Stimulated activated CD4-positive, alpha-beta T cell treated with anti-CD3 and anti-CD28 coated beads, Interleukin-4, amount 100 ng/mL, for 24 hours (primary cell): ENCODE data around the gene L3MBTL3.

Source experiments
- DNase-seq: peaks from one replicate; pipeline ENCODE4 v3.0.0-alpha.2; 2020

The L3MBTL3 gene

DNA sequence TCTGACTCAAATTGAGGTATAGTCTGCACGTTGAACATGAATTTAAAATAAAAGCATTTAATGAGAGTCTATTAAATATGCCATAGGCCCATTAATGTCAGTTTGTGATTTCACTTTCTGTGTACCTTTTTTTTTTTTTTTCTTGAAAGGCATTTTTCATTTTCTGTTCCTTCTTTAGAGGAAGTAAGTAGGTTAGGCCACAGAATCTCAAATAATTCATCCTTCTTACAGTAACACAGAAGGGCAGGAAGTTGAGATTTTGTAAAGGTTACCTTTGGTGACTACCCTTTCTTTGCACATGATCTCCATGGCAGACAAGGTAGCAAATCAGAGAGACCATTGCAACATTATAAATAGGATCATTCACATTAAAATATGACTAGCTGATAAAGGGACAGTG lies 9.6 kb downstream of the L3MBTL3 start:
- no peak for DNase-seq

DNA sequence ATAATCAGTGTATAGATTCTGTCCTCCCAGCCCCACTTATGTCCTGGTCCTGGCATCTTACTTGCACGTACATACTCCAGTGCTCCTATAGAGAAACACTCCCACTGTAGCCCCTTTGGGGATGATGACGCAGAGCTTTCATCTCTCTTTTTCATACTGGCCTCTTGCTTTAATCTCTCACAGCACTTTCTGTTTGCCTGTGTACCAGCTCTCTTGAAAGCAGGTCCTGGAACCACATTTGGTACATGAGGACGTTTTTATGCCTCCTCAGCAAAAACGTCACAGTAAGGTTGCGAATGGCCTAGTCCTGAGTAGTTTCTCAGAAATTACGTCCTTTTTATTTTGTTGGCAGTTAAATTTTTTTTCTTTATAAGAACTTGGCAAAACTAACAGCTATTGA lies 10.8 kb downstream of the L3MBTL3 start:
- peak; percentile 29 for DNase-seq

DNA sequence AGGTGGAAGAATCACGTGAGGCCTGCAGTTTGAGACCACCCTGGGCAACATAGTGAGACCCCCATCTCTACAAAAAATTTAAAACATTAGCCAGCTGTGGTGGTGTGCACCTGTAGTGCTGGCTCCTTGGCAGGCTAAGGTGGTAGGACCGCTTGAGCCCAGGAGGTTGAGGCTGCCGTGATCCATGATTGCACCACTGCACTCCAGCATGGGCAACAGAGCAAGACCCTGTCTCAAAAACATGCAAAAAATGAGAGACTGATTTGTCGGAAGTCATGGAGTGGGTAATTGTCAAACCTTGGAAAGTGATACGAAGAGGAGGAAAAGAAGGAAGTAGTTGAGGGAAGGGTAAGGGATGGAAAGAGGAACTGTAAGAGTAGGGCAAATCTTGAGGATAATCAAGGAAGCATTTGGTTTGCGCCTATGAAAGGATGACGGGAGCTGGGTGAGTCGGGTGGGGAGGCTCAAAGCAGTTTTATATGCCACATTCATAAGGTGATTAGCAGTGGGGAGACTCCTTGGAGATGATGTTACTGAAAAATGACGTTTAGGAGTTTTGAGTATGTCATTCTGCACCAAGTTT lies 14.5 kb downstream of the L3MBTL3 start:
- no peak for DNase-seq

DNA sequence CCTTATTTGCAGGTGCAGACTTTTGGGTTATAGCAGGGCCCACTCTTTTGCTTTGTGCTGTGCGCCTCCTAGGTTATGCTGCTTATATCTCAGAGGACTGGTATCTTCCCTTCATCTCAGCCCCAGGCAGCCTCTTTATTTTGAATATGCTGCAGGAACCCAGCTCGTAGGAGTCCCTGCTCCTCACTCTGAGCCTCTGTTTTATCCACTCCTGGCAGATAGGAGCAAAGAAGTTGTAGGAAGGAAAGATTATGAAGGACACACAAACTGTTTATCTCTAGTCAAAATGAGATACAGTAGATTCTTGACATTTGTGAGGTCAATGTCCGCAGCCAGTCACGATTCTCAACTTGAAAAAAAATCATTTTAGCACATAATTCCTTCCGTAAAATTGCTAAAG lies 15.6 kb downstream of the L3MBTL3 start:
- DNase-seq, result no peak

DNA sequence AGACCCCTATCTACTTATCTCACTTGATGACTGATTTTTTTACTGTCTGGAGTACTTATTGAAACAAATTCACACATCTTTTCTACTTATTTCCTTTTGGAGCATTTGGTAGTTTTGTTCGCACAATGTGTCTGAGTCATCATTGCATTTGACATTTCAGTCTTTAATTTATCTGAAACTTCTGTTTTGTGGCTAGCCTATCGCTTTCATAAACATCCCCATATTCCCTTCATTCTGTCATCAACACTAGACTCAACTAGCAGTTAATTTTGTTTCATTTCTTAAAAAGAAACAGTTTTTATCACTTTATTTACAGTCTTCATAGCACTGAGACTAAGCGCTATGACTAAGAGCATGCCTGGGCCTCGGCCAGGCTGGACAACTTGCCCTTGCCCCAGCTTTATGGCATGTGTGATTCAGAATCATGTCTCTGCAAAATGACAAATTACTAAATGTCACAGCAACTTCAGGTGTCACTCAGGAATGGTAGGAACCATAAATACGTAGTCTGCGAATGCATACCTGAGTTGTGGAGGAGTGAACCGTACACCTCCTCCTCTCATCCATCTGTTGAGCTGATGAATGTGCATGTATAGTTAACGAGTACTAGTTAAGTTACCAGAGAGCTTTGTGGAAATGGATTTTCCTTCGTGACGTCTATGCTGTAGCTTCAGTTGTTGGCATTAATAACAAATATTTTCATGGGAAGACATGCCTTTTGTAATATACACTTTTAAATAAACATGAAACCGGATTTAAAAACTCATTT lies 16.2 kb downstream of the L3MBTL3 start:
- peak; percentile 28 for DNase-seq

DNA sequence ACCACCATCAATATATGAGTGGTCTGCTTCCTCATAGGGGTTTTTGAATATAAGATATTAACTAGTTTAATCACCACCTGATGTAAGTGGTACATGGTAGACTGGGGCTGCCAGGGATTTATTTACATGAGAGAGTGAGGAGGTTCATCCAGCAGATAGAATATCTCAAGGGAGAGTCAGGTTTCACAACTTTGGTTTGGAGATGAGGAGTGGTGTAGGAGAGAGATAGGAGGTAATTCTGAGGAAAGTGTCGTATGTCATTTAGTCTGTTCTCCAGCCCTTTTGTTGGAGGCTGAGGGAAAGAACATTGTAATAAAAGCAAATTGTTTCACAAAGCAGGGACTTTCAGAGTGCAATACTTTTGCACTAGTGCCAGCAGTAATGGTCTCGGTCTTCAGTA lies 16.8 kb downstream of the L3MBTL3 start:
- no peak for DNase-seq

DNA sequence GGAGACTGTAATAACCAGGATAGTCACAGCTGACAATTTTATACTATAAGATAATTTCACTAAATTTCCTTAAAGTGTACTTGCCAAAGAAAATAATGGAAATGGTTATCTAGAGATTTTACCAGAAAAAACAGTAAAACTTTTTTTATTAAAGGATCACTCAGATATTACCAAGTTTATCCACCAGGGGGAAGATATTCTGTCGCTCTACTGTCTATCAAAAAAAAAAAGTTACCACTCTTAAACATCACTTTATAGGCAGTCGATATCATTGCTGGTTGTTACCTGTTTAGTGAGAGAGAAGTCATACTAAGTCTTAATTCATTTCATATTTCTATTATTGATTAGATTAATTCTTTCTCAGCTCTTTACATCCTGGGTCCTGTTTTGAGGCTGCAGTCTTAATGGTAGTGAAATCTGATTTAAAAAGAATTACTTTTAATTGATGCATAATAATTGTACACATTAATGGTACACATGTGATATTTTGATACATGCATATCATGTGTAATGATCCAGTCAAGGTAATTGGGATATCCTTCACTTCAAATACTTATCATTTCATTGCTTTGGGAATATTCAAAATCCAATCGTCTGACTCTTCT lies 18.9 kb downstream of the L3MBTL3 start:
- DNase-seq, result no peak

DNA sequence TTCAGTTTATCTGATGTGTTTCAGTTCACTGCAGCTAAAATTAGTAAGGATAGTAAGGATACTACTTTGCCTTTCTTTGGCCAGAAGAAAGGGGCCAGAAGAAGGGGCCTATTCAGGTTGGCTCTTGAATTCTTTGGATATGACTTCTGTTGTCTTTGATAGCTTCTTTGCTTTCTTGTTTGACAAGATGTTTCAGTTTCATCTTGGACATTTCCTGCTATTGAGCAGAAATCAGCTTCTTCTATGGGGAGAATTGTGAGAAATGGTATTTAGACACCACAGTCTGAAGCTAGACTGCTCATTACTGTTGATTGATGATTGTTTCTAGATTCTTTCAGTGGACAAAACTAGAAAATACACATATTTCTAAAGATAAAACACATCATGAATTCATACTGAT lies 23.2 kb downstream of the L3MBTL3 start:
- DNase-seq, result no peak

DNA sequence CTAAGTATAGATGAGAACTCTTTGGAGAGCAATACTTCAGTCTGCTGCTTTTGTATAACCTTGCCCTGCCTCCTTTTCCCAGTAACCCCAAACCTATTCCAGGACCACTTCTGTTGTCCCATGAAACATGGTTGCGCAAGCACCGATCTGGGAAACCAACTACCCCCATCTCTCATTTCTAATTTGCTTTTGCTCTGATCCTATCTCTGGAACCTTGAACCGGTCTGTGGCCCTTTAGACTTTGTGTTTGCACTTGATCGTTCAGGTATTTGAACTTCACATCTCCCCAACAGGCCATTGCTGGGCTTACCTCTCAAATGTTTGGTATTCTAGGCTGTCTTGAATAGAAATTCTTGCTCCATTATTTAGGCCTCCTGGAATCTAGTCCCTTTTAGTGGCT lies 25.0 kb downstream of the L3MBTL3 start:
- DNase-seq, result no peak

DNA sequence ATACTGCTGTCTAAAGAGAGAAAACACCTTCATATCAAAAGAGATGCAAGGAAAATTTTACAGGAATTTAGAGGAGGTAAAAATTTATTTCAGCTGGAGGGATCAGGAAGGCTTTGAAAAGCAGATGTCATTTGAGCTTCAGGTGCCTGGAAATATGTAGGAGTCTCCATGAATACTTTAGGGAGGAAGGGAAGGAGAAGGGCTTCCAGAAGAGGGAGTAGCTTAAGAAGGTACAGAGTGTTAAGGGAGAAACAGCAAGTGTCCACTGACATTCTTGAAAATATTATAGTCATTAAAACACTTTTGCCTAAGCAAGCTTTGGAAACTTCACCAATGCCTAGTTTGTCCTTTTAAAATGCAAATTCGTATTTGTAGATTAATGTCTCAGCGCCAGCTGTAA lies 27.2 kb downstream of the L3MBTL3 start:
- DNase-seq, result no peak

DNA sequence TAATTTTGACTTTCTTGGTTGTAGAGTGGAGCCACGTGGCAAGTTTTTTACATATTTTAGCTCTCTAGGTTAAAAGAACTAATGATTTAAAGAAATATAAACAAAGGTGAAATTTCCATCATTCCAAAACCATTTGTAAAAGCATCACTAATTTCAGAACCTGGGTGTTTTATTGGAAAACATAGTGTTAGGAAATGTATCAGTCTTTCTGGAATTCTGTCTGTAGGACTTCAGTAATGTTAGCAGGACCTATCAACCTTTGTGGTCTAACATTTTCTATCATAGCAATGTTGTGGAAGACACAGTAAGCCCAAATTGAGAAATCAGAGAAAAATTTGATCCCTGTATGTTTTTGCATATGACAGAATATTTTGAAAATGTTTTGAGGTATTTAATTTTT lies 28.3 kb downstream of the L3MBTL3 start:
- DNase-seq, result no peak

DNA sequence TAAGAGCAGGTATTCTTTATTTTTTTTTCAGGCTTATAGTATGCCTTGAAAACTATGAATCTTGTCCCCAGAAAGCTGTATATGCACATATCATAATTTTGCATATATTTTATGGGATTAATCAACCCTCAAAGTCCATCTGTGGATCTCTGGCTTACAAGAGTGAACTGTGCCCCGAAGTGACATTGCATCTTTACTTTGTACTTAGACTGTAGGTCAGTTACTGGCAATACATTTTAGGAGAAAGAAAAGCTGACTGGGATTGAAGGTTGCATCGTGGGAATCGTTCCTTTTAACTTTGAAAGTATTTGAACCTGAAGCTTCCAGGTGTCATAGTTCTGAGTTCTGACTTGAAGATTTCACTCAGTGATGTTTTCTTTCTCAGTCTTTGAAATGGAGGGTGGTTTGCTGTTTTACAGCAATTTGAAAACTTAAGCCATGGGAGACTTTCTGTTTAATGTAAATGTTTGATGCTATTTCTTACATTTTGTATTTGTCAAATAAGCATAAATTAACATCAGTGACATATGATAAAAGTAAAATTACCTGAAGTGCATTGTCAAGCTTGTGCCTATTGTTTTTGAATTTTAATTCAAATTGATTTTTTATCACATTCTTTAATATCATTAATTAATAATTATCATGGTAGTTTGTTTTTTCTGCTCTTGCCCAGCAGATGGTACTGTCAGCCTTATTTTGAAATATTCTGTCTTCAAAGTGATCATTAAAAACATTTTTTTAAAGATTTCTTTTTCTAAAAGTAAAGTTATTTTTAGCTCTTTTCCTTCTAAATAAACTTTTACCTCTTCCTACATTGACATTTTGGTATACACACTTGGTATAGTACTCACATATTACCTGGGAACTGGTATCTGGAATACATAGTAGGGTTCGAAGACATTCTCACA lies 29.0 kb downstream of the L3MBTL3 start:
- DNase-seq, result no peak

DNA sequence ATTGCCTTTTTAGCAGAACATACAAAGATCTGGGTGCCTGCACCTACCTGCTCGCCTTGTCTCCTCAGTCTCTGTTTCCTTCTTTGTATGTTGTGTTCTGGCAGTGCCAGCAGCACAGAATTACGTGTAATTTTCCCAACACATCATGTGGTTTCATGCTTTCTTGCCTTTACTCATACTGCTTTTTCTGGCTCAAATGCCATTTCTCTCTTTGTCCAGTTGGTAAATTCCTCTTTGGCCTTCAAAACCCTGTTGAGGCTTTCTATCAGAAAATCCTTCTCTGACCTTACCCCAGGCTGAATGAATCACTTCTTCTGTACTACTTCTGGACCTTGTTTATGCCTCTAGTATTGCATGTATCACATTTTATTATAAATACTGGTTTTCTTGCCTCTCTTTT lies 31.8 kb downstream of the L3MBTL3 start:
- DNase-seq, result no peak

DNA sequence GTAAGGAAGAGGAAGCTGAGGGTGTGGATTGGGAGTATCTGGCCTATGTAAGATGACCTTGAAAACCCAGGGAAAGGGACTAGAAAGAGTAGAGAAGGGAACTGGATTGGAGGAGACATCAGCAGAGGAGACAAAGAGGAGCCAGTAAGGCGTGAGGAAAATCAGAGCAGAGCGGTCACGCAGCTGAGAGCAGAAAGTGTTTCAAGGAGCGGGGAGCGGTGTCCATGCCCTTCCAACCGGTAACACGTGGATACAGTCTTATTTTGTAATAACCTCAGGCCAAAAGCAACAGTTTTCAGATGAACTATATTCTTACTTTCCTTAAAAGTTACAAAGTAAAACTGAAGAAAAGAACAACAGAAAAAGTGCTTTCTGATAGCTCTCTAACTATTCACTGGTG lies 36.3 kb downstream of the L3MBTL3 start:
- DNase-seq, result no peak

DNA sequence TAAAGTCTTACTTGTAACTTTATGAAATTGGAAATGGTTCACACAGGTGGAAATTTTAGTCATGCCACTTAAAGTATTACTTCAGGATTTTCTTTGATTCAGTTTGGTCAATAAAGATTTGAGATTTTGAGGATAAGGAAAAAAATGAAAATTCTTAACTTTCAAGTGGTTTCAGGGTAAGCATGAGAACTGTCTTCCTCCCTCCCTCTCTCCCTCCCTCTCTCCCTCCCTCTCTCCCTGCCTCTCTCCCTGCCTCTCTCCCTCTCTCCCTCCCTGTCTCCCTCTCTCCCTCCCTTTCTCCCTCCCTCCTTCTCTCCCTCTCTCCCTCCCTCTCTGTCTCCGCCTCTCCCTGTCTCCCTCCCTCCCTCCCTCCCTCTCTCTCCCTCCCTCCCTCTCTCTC lies 36.9 kb downstream of the L3MBTL3 start:
- DNase-seq, result no peak

DNA sequence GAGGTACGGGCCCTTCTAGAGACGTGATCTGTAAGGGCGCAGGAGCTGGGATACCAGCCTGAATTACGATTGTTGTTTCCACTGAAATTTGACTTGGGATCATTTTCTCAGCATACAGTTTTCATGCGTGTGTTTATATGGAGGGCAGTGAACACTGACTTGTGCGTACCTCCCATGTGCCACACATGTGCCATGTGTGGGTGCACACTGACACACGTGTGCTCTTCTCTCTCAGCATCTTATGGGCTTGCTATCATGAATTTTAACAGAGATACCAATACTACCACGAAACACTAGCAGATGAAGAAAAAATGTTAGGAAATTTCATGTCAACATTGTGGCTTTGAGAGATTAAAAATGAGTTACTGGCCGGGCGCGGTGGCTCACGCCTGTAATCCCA lies 39.1 kb downstream of the L3MBTL3 start:
- no peak for DNase-seq

DNA sequence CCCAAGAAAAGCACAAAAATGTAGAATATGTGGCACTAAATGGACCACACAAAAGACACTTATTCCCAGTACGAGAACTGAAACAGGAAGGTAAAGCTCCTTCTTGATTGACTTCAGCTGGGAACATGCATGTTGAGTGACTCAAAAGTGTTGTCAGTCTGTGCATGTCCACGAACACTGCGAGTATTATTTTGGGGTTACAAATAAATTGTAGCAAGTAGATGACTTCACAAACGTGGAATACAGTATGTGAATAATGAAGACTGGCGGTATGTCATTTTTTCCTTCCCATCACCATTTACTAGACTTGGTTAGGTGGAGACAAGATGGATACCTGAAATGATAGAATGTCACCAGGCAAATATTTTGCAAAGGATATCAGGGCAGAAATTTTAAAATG lies 45.4 kb downstream of the L3MBTL3 start:
- DNase-seq, result no peak

DNA sequence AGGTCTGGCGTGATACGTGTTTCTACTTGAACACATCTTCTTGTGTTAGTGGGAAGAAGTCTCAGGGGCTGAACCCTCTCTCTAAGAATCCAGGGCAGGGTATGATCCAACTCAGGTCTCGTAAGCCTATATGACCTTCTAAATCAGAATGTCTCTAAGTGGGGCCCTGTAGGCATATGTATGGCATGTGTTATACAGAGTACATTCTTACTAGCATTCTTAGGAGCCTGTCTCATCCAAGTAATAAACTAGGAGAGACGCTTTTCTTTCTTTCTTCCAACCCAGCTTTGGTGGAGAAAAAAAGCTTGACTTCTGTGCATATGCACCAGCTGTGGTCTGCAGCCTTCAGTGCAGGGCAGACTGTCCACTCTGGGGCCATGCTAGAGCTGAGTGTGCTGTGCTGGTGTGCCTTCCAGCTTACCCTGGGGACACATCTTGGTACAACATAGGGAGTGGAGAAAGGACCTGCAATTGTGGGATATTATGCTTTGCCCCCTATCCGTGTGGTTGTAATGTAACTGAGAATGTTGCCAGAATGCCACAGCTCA lies 47.3 kb downstream of the L3MBTL3 start:
- no peak for DNase-seq

DNA sequence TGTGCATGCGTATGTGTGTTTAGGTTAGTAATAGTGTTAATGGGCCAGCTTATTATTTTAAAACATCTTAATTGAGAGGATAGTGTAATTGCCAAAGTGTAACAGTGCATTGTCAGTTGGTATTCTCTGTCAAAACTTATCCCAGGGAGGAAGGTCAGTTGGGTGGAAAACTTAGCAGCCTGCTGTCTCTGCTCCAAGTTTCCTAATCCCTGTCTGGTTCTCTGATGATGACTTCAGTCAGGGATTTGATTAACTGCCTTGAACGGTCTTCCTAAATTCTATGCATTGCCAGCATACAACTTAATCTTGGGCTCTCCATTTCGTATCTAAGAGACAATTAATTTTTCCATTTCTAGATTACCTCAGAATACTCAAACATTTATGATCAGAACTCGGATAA lies 51.1 kb downstream of the L3MBTL3 start:
- no peak for DNase-seq

DNA sequence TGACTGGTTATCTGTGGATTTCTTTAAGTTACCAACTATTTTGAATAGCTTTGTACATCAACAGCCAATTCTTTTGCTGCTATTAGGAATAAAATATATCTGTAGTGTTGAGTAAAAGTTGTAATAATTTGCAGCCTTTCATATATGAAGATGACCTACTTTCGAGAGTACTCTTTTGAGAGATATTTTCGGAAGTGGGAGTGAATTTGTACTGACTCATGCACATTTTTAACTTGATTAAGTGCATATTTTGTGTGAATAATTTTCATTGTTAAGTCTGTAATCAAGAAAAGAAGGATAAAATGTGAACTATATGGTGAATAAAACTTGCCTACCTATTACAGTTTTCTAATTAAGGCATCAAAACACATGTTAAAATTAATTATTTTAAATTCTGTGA lies 51.9 kb downstream of the L3MBTL3 start:
- DNase-seq, result no peak

DNA sequence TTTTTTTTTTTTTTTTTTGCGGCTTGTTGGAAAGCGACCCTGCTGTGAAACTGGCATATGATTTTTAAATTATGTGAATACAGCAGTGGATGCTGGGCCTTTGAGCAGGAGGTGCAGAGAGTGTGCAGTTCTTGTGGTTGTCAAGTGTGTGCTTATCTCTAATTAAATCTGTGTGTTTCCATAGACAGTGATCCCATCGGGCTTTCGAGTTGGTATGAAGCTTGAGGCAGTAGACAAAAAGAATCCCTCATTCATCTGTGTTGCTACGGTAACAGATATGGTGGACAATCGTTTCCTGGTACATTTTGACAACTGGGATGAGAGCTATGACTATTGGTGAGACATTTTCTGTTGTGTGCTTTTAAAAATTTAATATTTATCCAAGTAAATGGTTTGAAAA lies 52.4 kb downstream of the L3MBTL3 start:
- DNase-seq, result no peak

DNA sequence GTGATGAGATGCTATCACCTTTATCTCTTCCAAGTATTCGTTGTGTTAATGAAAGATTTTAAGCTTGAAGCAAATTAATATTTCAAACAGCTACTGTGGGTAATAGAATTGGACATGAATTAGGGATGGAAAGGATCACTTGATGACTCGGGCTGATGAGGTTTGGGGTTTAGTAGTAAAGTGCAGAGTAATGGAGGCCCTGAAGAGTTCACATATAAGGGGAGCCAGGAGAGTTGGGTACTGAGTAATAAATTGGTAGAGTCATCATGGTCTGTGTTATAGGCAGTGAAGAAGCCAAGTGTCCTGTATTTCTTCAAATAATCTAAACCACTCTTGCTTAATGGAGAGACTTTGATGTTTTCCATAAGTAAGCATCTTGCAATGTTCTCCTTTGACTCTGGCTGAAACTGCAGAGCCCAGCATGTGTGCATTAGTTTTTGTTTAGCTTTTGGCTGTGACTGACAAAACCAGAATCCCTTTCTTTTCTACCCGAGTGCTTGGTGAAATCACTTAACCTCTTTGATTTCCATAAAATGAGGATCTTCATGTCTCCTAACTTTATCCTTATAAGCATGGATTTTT lies 57.6 kb downstream of the L3MBTL3 start:
- no peak for DNase-seq

DNA sequence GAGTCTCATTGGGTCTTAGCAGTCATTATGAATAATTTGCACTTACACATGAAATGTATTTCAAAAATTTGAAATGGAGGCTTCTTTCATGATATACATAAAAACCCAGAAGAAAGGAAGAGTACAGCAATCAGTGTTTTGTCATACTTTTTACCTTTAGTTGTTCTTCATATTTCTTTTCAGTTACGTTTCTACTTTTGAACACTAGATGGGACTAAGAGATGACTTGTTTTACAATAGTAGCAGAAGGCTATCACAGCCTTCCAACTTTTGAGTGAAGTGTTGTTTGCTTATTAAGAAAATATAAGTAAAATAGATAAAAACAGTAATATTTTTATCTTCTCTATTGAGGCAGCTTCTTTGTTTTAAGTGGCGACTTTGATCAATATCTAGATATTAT lies 58.1 kb downstream of the L3MBTL3 start:
- DNase-seq, result no peak
